HepG2 (cell line): ENCODE results near the gene LARP4.
A peak's percentile ranks its signal among the peaks of the same experiment; 100 is the strongest.

Source experiments
- ATF2 ChIP-seq: sonication (generic); formaldehyde crosslinking; IDR thresholded peaks from 2 replicates; pipeline ENCODE4 v1.4.0; 2020; ENCODE audit warnings: missing genetic modification reagents
- NONO ChIP-seq, 2 experiments: fragments of 450-650 bp in 1 of 2; sonication (generic) in 1 of 2; formaldehyde crosslinking in 1 of 2; IDR thresholded peaks in 1 of 2; conservative IDR thresholded peaks in 1 of 2; 2 replicates each; pipeline versions ENCODE4 v1.6.1 to v1.8.0; 2017 to 2022; ENCODE audit warnings: mild to moderate bottlenecking in 1 of 2, missing genetic modification reagents in 1 of 2, moderate library complexity in 1 of 2
- ZNF496 ChIP-seq: sonication (generic); formaldehyde crosslinking; IDR thresholded peaks from 2 replicates; pipeline ENCODE4 v1.8.1; 2023; ENCODE audit warnings: mild to moderate bottlenecking, moderate library complexity, missing genetic modification reagents; ENCODE audit not compliant: insufficient replicate concordance

DNA sequence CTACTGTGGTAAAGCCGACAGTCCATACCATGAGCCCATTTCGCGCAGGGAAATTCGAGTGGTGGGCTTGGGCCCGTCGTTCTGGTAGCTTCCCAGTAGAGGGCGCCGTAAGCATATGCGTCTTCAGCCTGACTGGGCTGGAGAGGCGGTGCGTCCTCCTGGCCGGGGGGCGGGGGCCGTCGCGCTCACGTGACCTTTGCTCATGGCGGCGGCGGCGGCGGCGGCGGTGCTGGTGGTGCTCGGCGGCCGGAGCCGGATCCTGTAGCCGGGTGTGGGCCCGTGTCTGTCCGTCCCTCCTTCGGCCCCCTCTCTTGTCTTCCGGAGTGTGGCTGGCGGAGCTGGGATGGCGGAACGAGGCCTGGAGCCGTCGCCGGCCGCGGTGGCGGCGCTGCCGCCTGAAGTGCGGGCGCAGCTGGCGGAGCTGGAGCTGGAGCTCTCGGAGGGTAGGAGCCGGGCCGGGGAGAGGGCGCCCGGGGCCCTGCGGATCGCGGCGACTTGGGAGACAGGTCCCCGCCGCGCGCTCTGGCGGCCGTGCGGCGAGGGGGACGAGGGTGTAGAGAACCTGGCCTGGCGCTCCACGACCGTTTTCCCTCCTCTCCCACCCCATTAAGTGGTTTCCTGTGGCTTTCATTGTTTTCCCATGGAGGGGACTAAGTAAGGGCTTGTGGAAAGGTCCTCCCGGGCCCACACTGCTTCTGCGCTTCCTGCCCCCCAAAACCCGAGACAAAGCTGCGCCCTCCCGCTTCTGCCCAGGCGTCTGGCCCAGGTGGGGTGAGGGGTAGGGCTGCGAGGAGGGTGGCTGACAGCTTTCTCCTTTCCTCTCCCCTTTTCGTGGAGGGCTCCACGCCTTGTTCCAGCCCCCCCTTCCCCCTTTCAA is 104.4 kb downstream of the LARP4 start, which contains the start of gene DIP2B:
- no peak for TF ChIP-seq NONO (IDR thresholded peaks at IDR 0.05)
- peak; percentile 42; the same call in 1 of the 2 replicates for TF ChIP-seq NONO (CRISPR knock-in tag; conservative IDR thresholded peaks at IDR 0.05)
- peak; percentile 76 for TF ChIP-seq ATF2
- TF ChIP-seq ZNF496 (CRISPR knock-in tag): no peak
